Mucosa of gallbladder (tissue), 1 donor: ENCODE results near the gene LSAMP. TPM values are rescaled to one million over a fixed set of nuclear protein-coding genes. Genes with fewer than 3 reads are reported as not detected.

Experiments
- DNase-seq: peaks from one replicate; pipeline ENCODE4 v3.0.0-alpha.2; 2020; ENCODE audit warnings: low spot score
- total RNA-seq: library from RNA; stranded (reverse); gene quantifications from one replicate; pipeline ENCODE4 v1.2.1, GENCODE V29; 2021
- donor health status: DM: no; HTN: no; CAD: no.

The LSAMP gene
- total RNA-seq, 1 donor from 2014 or later = 11.4 TPM

GRCh38 chr3:115961380-115961779 lies 483.9 kb downstream of the LSAMP start:
- DNase-seq = no peak

- no peak for DNase-seq
Measured at GRCh38 chr3:115960799-115961198, 484.5 kb downstream of the LSAMP start.

GRCh38 chr3:115958526-115958925 lies 486.8 kb downstream of the LSAMP start:
- no peak for DNase-seq

- DNase-seq = no peak
Measured at GRCh38 chr3:115947325-115947724, 498.0 kb downstream of the LSAMP start.

GRCh38 chr3:115943579-115943978 lies 501.7 kb downstream of the LSAMP start:
- no peak for DNase-seq

GRCh38 chr3:115937054-115937453 lies 508.2 kb downstream of the LSAMP start:
- DNase-seq = no peak

- no peak for DNase-seq
Measured at GRCh38 chr3:115932807-115933206, 512.5 kb downstream of the LSAMP start.

GRCh38 chr3:115931581-115931980 lies 513.7 kb downstream of the LSAMP start:
- no peak for DNase-seq

GRCh38 chr3:115930922-115931321 lies 514.4 kb downstream of the LSAMP start:
- DNase-seq = no peak

- DNase-seq = no peak
Measured at GRCh38 chr3:115930168-115930567, 515.1 kb downstream of the LSAMP start.

- DNase-seq = no peak
Measured at GRCh38 chr3:115928376-115928775, 516.9 kb downstream of the LSAMP start.

- DNase-seq = no peak
Measured at GRCh38 chr3:115927197-115927596, 518.1 kb downstream of the LSAMP start.

GRCh38 chr3:115922681-115923347 lies 522.5 kb downstream of the LSAMP start:
- no peak for DNase-seq

- no peak for DNase-seq
Measured at GRCh38 chr3:115921711-115922110, 523.6 kb downstream of the LSAMP start.

- no peak for DNase-seq
Measured at GRCh38 chr3:115918900-115919299, 526.4 kb downstream of the LSAMP start.

- no peak for DNase-seq
Measured at GRCh38 chr3:115916866-115917265, 528.4 kb downstream of the LSAMP start.

GRCh38 chr3:115915061-115915460 lies 530.2 kb downstream of the LSAMP start:
- DNase-seq = no peak

GRCh38 chr3:115913069-115913686 lies 532.1 kb downstream of the LSAMP start:
- no peak for DNase-seq

- peak; percentile 17 for DNase-seq
Measured at GRCh38 chr3:115912372-115912771, 532.9 kb downstream of the LSAMP start.

GRCh38 chr3:115905871-115906270 lies 539.4 kb downstream of the LSAMP start:
- DNase-seq = no peak

- no peak for DNase-seq
Measured at GRCh38 chr3:115903843-115904242, 541.4 kb downstream of the LSAMP start.

GRCh38 chr3:115901008-115901407 lies 544.3 kb downstream of the LSAMP start:
- no peak for DNase-seq

- no peak for DNase-seq
Measured at GRCh38 chr3:115899535-115899934, 545.8 kb downstream of the LSAMP start.
